ENCODE measurements around the gene DCAF12L2. TPM values are rescaled to one million over a fixed set of nuclear protein-coding genes. Genes with fewer than 3 reads are reported as not detected.

Gene DCAF12L2
- under 0.01 and 0.15 TPM in 2 replicates for total RNA-seq

DNA sequence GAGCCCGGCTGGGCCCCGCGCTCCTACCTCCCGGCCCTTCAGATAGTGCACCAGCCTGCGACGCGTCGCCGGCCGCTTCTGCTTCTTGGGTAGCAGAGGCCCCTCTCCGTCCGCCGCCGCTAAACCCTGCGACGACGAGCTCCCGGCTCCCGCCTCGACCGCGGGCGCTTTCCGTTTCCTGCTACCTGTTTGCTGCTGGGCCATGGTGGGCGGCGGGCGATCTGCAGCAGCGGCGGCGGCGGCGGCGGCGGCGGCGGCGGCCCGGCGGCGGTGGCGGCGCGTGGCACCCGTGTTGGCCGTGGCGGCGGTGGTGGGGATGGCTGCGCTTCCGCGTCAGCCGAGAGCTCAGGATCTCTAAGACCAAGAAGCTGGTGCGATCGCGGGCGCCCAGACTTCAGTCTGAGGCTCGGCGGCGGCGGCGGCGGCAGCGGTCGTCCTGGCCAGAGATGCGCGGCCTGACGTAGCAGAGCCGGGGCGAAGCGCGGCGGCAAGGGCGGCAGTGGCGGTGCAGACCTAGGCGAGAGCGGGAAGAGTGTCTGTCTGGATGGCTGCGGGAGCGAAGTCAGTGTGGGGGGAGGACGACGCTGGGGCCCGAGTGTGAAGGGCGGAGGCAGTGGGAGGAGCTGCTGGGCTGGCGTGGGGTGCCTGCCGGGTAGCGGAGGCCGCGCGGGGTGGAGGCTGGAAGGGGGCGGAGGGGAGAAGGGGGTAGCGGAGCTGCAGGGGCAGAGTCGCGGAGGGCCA is at the start of gene DCAF12L2:
Gene DCAF12L2 (minus strand): TSS at position 569 of the 741 bp plus-strand sequence. CDS start 365 bp downstream, at position 204.

